MM.1S (cell line): ENCODE results near the gene RARA.

Experiments used
- DNase-seq: peaks from one replicate; pipeline ENCODE4 v3.0.0-alpha.2; 2015
- H2AFZ ChIP-seq: fragments of 300-600 bp; sonication (generic); 2 replicates; pipeline ENCODE4 v1.6.0; 2016; ENCODE audit warnings: antibody characterized with exemption, low read length
- H3F3A ChIP-seq: fragments of 300-600 bp; sonication (generic); 2 replicates; pipeline ENCODE4 v1.6.1; 2016; ENCODE audit warnings: mild to moderate bottlenecking, antibody characterized with exemption, low read length, moderate library complexity, mixed read lengths; ENCODE audit not compliant: insufficient read depth
- H3K27ac ChIP-seq: fragments of 300-600 bp; sonication (generic); 2 replicates; pipeline ENCODE4 v1.5.1; 2016; ENCODE audit warnings: mild to moderate bottlenecking, low read length
- H3K27me3 ChIP-seq: fragments of 300-600 bp; sonication (generic); replicated peaks from 2 replicates; pipeline ENCODE4 v1.6.0; 2016; ENCODE audit warnings: low read length; ENCODE audit not compliant: insufficient read depth
- H3K36me3 ChIP-seq: fragments of 300-600 bp; sonication (generic); replicated peaks from 2 replicates; pipeline ENCODE4 v1.6.1; 2016; ENCODE audit warnings: mild to moderate bottlenecking, low read length, mixed read lengths; ENCODE audit not compliant: insufficient read depth
- H3K4me1 ChIP-seq: fragments of 300-600 bp; sonication (generic); 2 replicates; pipeline ENCODE4 v1.6.1; 2016; ENCODE audit warnings: low read length, mixed read lengths
- H3K4me2 ChIP-seq: fragments of 300-600 bp; sonication (generic); 2 replicates; pipeline ENCODE4 v1.6.0; 2016; ENCODE audit warnings: low read depth, low read length
- H3K4me3 ChIP-seq: fragments of 300-600 bp; sonication (generic); 2 replicates; pipeline ENCODE4 v1.5.1; 2016; ENCODE audit warnings: low read length, mixed read lengths
- H3K79me2 ChIP-seq: fragments of 300-600 bp; sonication (generic); 2 replicates; pipeline ENCODE4 v1.6.1; 2016; ENCODE audit warnings: mixed run types, low read length, mixed read lengths
- H3K9ac ChIP-seq: fragments of 300-600 bp; sonication (generic); 2 replicates; pipeline ENCODE4 v1.6.1; 2016; ENCODE audit warnings: low read length, mixed read lengths
- H3K9me2 ChIP-seq: fragments of 300-600 bp; sonication (generic); replicated peaks from 2 replicates; pipeline ENCODE4 v1.6.1; 2016; ENCODE audit warnings: mild to moderate bottlenecking, low read length, mixed read lengths; ENCODE audit not compliant: insufficient read depth
- H3K9me3 ChIP-seq: fragments of 300-600 bp; sonication (generic); replicated peaks from 2 replicates; pipeline ENCODE4 v1.6.1; 2016; ENCODE audit warnings: mild to moderate bottlenecking, low read length, mixed read lengths; ENCODE audit not compliant: insufficient read depth
- H4K20me1 ChIP-seq: fragments of 300-600 bp; sonication (generic); 2 replicates; pipeline ENCODE4 v1.6.1; 2016; ENCODE audit warnings: mild to moderate bottlenecking, low read length, moderate library complexity, mixed read lengths; ENCODE audit not compliant: insufficient read depth
- EZH2 ChIP-seq: fragments of 300-600 bp; sonication (generic); optimal IDR thresholded peaks from 2 replicates; pipeline ENCODE3; 2017; ENCODE audit warnings: low read depth, mild to moderate bottlenecking, antibody characterized with exemption, low read length, mixed read lengths
- EZH2phosphoT487 ChIP-seq: fragments of 300-600 bp; sonication (generic); IDR thresholded peaks from 2 replicates; pipeline ENCODE4 v1.6.1; 2018; ENCODE audit warnings: antibody characterized with exemption, low read length
- TF ChIP-seq, protein P1 (sequence below): fragments of 300-600 bp; sonication (generic); IDR thresholded peaks from 2 replicates; pipeline ENCODE4 v1.5.1; 2016; ENCODE audit warnings: antibody characterized with exemption, low read length, mixed read lengths

RARA gene

DNA sequence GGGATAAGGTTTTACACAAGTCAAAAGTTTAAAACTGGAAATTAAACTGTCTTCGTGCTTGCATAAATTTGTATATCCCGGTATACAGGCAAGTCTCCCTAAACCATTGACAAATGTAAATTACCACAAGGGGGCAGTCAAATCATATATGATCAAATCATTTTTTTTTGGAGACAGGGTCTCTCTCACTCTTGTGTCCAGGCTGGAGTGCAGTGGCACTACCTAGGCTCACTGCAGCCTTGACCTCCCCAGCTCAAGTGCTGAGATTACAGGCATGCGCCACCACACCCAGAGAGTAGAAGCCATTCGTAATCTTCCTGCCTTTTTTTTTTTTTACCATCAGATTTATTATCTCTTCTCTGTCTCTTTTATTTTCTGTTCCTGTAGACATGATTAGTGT is 90.2 kb downstream of the RARA start:
- no peak overlapping the region for H3K4me2 ChIP-seq
- H3K36me3 ChIP-seq, result peaks cover 42% of the 10 kb centered on the region; the same call in 1 of the 2 replicates
- H3K9me2 ChIP-seq, result no peaks in the 10 kb centered on the region
- H2AFZ ChIP-seq, result no peak overlapping the region
- H3K27me3 ChIP-seq, result no peaks in the 10 kb centered on the region
- H3K79me2 ChIP-seq, result peaks cover 3% of the 10 kb centered on the region; the same call in 1 of the 2 replicates
- H3F3A ChIP-seq, result 0 out of 2 replicates have a peak, but pooled peaks cover 4% of the 10 kb centered on the region
- H3K4me1 ChIP-seq, result no peaks in the 10 kb centered on the region
- H3K9ac ChIP-seq, result no peak overlapping the region
- peak; percentile 26 for DNase-seq
- H4K20me1 ChIP-seq, result no peaks in the 10 kb centered on the region
- TF ChIP-seq EZH2phosphoT487 (no peak), EZH2 (no peak)
- TF ChIP-seq, protein P1, sequence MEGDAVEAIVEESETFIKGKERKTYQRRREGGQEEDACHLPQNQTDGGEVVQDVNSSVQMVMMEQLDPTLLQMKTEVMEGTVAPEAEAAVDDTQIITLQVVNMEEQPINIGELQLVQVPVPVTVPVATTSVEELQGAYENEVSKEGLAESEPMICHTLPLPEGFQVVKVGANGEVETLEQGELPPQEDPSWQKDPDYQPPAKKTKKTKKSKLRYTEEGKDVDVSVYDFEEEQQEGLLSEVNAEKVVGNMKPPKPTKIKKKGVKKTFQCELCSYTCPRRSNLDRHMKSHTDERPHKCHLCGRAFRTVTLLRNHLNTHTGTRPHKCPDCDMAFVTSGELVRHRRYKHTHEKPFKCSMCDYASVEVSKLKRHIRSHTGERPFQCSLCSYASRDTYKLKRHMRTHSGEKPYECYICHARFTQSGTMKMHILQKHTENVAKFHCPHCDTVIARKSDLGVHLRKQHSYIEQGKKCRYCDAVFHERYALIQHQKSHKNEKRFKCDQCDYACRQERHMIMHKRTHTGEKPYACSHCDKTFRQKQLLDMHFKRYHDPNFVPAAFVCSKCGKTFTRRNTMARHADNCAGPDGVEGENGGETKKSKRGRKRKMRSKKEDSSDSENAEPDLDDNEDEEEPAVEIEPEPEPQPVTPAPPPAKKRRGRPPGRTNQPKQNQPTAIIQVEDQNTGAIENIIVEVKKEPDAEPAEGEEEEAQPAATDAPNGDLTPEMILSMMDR, result peak; percentile 51
- H3K27ac ChIP-seq, result no peak overlapping the region
- H3K4me3 ChIP-seq, result no peak overlapping the region
- no peaks in the 10 kb centered on the region for H3K9me3 ChIP-seq

DNA sequence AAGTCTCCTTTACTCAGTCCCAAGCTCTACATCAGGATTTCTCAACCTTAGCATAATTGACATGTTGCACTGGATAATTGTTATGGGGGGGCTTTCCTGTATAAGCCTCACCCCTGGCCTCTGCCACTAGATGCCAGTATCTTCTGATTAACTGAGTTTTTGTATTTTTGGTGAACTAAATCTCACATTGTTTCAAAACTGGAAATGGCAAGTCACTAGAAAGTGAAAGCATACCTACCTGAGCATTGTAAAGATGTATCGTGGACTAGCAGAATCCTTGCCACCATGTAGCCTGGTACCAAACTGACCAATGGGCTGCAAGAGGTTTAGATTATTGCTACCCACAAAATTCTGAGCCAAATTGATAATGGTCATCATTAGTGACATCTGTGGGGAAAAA is 93.7 kb downstream of the RARA start:
- Histone ChIP-seq H3K4me1 (no peaks in the 10 kb centered on the region), H3K9me3 (no peaks in the 10 kb centered on the region), H2AFZ (no peak overlapping the region), H3K4me3 (no peak overlapping the region), H3K79me2 (peaks cover 3% of the 10 kb centered on the region; the same call in 1 of the 2 replicates), H3F3A (0 out of 2 replicates have a peak, but pooled peaks cover 4% of the 10 kb centered on the region), H3K36me3 (peaks cover 59% of the 10 kb centered on the region), H3K4me2 (no peak overlapping the region), H3K27ac (no peak overlapping the region), H3K9me2 (no peaks in the 10 kb centered on the region), H3K9ac (no peak overlapping the region), H4K20me1 (no peaks in the 10 kb centered on the region), H3K27me3 (no peaks in the 10 kb centered on the region)
- TF ChIP-seq EZH2 (no peak), EZH2phosphoT487 (no peak)
- TF ChIP-seq, protein P1, result no peak
- no peak for DNase-seq

DNA sequence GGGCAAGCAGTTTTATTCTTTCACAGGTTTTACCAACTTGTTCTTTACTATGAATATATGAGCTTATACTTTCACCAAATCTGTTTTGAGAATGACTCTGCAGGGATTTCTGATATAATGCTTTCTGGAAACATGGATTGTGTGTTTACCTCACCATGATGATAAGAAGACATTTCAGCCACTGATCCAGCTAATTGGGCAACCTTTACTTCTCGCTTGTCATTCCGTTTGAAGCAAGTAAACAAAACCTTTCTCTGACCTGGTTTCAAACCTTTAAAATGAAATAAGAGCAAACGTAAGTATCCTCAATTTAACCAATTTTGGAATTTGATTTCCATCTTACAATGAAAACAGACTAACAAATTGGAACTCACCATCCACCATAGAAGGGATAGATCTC is 95.0 kb downstream of the RARA start:
- Histone ChIP-seq H3F3A (0 out of 2 replicates have a peak, but pooled peaks cover 4% of the 10 kb centered on the region), H3K36me3 (peaks cover 52% of the 10 kb centered on the region), H2AFZ (no peak overlapping the region), H4K20me1 (no peaks in the 10 kb centered on the region), H3K9me2 (no peaks in the 10 kb centered on the region), H3K9me3 (no peaks in the 10 kb centered on the region), H3K27ac (no peak overlapping the region), H3K4me3 (no peak overlapping the region), H3K4me2 (no peak overlapping the region), H3K9ac (no peak overlapping the region), H3K4me1 (no peaks in the 10 kb centered on the region), H3K79me2 (peaks cover 3% of the 10 kb centered on the region; the same call in 1 of the 2 replicates), H3K27me3 (no peaks in the 10 kb centered on the region)
- DNase-seq, result no peak
- TF ChIP-seq, protein P1, result no peak
- TF ChIP-seq EZH2phosphoT487 (no peak), EZH2 (no peak)
